ENCODE results near the gene MBD5. TPM values are rescaled to one million over a fixed set of nuclear protein-coding genes. Genes with fewer than 3 reads are reported as not detected.
A peak's percentile ranks its signal among the peaks of the same experiment; 100 is the strongest.

MBD5 gene
- total and polyA plus RNA-seq, 2 of the 4 experiments (the other 2 are of a cell fraction) = 9.8 to 14.2 TPM

DNA sequence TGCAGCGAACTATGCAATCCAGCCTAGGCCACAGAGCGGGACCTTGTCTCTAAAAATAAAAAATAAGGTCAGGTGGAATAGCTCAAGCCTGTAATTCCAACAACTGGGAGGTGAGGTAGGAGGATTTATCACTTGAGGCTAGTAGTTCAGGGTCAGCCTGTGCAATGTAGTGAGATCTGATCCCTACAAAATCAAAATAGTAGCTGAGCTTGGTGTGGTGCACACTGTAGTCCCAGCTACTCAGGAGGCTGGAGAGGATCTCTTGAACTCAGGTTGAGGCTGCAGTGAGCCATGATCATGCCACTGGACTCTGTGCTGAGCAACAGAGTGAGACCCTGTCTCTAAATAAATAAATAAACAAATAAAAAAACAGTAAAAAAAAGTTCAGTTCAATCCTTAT is 5.7 kb downstream of the MBD5 start:
- Histone ChIP-seq H3K14ac (replicated peaks; ENCODE audit: low read depth, low read length) (peak overlapping the region; percentile 25; the same call in 1 of the 2 replicates), H3K79me1 (ENCODE audit: low read depth in 1 of 2, low read length in 2 of 2) (peaks cover 6 to 23% of the 10 kb centered on the region in 2 experiments; a peak in 2 of 4 replicates), H4K5ac (ENCODE audit: low read depth, low read length) (no peak overlapping the region), H2AK5ac (ENCODE audit: low read depth, low read length) (no peak overlapping the region), H4K91ac (ENCODE audit: insufficient read depth, low read depth, low read length) (no peak overlapping the region), H2AFZ (replicated peaks; ENCODE audit: low read length, poor library complexity) (no peak overlapping the region), H4K8ac (ENCODE audit: low read depth in 2 of 2, low read length in 2 of 2) (no peak overlapping the region), H3K36me3 (ENCODE audit: control insufficient read depth, insufficient read depth, low read length) (peaks cover 4% of the 10 kb centered on the region; the same call in 1 of the 2 replicates), H3K4me3 (ENCODE audit: insufficient read depth, low read depth, low read length) (no peak overlapping the region), H2BK120ac (ENCODE audit: low read depth, low read length) (no peak overlapping the region), H2BK5ac (ENCODE audit: low read depth, low read length, poor library complexity, severe bottlenecking) (no peak overlapping the region), H3K9me1 (ENCODE audit: insufficient read depth, low read length) (peaks cover 7% of the 10 kb centered on the region; the same call in 1 of the 2 replicates), H3K27me3 (ENCODE audit: control insufficient read depth, insufficient read depth, low read length) (no peaks in the 10 kb centered on the region), H2AK9ac (replicated peaks; ENCODE audit: low read depth, low read length, poor library complexity) (no peak overlapping the region), H3K4me2 (ENCODE audit: low read depth, low read length) (no peak overlapping the region), H3K18ac (ENCODE audit: low read depth, low read length) (no peak overlapping the region), H3K23ac (ENCODE audit: low read depth, low read length) (no peak overlapping the region), H3K56ac (ENCODE audit: extremely low read depth, insufficient read depth, low read length) (no peak overlapping the region), H2BK15ac (ENCODE audit: low read depth, low read length) (no peak overlapping the region), H3K9me3 (ENCODE audit: control insufficient read depth, insufficient read depth, low read length) (no peaks in the 10 kb centered on the region), H3K4ac (ENCODE audit: low read depth, low read length) (no peak overlapping the region), H3K9ac (ENCODE audit: low read depth, low read length) (no peak overlapping the region), H4K20me1 (ENCODE audit: insufficient read depth, low read length) (peaks cover 4% of the 10 kb centered on the region; the same call in 1 of the 2 replicates), H2BK20ac (ENCODE audit: low read depth, low read length) (no peak overlapping the region), H3K4me1 (ENCODE audit: control insufficient read depth, insufficient read depth, low read length) (peaks cover 2% of the 10 kb centered on the region; the same call in 1 of the 2 replicates), H3K27ac (ENCODE audit: insufficient read depth, low read length) (no peak overlapping the region; the same call in 1 of the 2 replicates)
- WGBS, 2 experiments (ENCODE audit: extremely low coverage in 2 of 2, insufficient read length in 1 of 2) = no CpG with 5 or more reads among the region's 2 CpGs
- in situ Hi-C loops (cut with MboI; ENCODE audit: low sequenced_read_pairs) (no loop called here), dilution Hi-C loops (cut with HindIII; ENCODE audit: low sequenced_read_pairs, unreplicated experiment) (no loop called here), intact Hi-C loops (cut with micrococcal nuclease) (no loop called here)
- ChIA-PET CTCF (no interaction called here), POLR2A (ENCODE audit: unreplicated experiment) (no interaction called here)
- DNase-seq = no peak
- no peak for TF ChIP-seq MAZ (IDR thresholded peaks at IDR 0.05; ENCODE audit: borderline replicate concordance, low read depth, low read length)
- no peak for TF ChIP-seq MAFK (IDR thresholded peaks at IDR 0.05; ENCODE audit: low read depth, low read length)
- no peak for TF ChIP-seq RCOR1 (IDR thresholded peaks at IDR 0.05; ENCODE audit: insufficient replicate concordance, low read length)
- TF ChIP-seq POLR2A (IDR thresholded peaks at IDR 0.05; ENCODE audit: low read depth, low read length) = no peak
- no peak for TF ChIP-seq FOS (IDR thresholded peaks at IDR 0.05; ENCODE audit: low read depth, low read length)
- TF ChIP-seq MXI1 (IDR thresholded peaks at IDR 0.05; ENCODE audit: borderline replicate concordance, low read depth, low read length) = no peak
- TF ChIP-seq, protein P1, sequence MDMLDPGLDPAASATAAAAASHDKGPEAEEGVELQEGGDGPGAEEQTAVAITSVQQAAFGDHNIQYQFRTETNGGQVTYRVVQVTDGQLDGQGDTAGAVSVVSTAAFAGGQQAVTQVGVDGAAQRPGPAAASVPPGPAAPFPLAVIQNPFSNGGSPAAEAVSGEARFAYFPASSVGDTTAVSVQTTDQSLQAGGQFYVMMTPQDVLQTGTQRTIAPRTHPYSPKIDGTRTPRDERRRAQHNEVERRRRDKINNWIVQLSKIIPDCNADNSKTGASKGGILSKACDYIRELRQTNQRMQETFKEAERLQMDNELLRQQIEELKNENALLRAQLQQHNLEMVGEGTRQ (IDR thresholded peaks at IDR 0.05; ENCODE audit: low read depth, low read length) = no peak
- no peak for TF ChIP-seq RFX5 (IDR thresholded peaks at IDR 0.05; ENCODE audit: low read depth, low read length)
- TF ChIP-seq, protein P2, sequence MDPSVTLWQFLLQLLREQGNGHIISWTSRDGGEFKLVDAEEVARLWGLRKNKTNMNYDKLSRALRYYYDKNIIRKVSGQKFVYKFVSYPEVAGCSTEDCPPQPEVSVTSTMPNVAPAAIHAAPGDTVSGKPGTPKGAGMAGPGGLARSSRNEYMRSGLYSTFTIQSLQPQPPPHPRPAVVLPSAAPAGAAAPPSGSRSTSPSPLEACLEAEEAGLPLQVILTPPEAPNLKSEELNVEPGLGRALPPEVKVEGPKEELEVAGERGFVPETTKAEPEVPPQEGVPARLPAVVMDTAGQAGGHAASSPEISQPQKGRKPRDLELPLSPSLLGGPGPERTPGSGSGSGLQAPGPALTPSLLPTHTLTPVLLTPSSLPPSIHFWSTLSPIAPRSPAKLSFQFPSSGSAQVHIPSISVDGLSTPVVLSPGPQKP (IDR thresholded peaks at IDR 0.05; ENCODE audit: borderline replicate concordance, low read depth, low read length) = no peak
- TF ChIP-seq RAD21 (IDR thresholded peaks at IDR 0.05; ENCODE audit: low read length) = no peak
- TF ChIP-seq, protein P3, sequence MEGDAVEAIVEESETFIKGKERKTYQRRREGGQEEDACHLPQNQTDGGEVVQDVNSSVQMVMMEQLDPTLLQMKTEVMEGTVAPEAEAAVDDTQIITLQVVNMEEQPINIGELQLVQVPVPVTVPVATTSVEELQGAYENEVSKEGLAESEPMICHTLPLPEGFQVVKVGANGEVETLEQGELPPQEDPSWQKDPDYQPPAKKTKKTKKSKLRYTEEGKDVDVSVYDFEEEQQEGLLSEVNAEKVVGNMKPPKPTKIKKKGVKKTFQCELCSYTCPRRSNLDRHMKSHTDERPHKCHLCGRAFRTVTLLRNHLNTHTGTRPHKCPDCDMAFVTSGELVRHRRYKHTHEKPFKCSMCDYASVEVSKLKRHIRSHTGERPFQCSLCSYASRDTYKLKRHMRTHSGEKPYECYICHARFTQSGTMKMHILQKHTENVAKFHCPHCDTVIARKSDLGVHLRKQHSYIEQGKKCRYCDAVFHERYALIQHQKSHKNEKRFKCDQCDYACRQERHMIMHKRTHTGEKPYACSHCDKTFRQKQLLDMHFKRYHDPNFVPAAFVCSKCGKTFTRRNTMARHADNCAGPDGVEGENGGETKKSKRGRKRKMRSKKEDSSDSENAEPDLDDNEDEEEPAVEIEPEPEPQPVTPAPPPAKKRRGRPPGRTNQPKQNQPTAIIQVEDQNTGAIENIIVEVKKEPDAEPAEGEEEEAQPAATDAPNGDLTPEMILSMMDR (conservative IDR thresholded peaks at IDR 0.05; ENCODE audit: low read depth, low read length) = no peak
- no peak for TF ChIP-seq SMC3 (IDR thresholded peaks at IDR 0.05; ENCODE audit: low read depth, low read length)
- no peak for TF ChIP-seq NFE2L2 (IDR thresholded peaks at IDR 0.05; ENCODE audit: low read depth, low read length)
- TF ChIP-seq CEBPB (IDR thresholded peaks at IDR 0.05; ENCODE audit: low read depth, low read length) = no peak
- no peak for TF ChIP-seq CHD1 (IDR thresholded peaks at IDR 0.05; ENCODE audit: low read depth, low read length)
- no peak for ATAC-seq (ENCODE audit: low read depth)
- no TSS peak for BruUV-seq (replicated peaks)

All from IMR-90 (cell line).